GM20000 (cell line): Measurements from ENCODE around the gene HOXA13.

Experiments
- DNase-seq: peaks from one replicate; pipeline ENCODE4 v3.0.0; 2012; ENCODE audit warnings: low spot score
- TF ChIP-seq, protein P1 (sequence below): IDR thresholded peaks from 2 replicates; pipeline ENCODE4 v1.5.1; 2012; ENCODE audit warnings: mild to moderate bottlenecking, control low read depth; ENCODE audit errors: extremely low read depth, missing control alignments

Gene HOXA13

DNA sequence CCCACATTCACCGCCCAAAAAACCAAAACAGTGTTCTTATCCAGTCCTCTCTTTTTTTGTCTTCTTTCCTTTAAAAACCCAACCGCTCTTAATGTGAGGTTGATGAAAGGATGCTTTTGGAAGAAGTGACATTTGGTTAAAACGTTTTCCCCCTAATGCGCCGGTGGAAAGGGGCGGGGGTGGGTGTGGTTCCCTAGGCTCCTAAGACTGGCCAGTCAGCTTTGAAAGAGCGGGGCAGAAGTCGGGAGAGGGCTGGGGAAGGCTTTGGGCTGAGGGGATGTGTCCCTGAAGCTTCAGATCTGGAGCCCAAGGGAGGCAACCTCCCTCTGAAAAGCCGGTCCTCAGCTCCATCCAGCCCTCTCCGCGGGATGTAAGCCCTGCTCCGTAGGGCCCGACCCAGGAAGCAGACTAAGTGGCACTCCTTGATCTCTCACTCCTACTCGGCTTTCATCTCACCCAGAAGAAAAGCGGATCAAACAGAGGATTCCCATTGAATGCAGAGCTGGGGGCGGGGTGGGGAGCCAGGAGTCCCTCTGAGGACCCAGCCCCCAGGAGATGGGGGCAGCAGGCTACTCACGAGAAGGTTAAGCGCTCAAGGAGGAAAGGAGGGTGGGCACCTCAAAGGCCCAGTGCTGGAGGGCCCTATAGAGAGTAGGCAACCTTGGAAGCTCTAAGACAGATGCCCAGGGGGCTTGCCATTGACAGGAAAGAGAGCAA lies 40.3 kb upstream of the HOXA13 start:
- no peak for DNase-seq
- TF ChIP-seq, protein P1, sequence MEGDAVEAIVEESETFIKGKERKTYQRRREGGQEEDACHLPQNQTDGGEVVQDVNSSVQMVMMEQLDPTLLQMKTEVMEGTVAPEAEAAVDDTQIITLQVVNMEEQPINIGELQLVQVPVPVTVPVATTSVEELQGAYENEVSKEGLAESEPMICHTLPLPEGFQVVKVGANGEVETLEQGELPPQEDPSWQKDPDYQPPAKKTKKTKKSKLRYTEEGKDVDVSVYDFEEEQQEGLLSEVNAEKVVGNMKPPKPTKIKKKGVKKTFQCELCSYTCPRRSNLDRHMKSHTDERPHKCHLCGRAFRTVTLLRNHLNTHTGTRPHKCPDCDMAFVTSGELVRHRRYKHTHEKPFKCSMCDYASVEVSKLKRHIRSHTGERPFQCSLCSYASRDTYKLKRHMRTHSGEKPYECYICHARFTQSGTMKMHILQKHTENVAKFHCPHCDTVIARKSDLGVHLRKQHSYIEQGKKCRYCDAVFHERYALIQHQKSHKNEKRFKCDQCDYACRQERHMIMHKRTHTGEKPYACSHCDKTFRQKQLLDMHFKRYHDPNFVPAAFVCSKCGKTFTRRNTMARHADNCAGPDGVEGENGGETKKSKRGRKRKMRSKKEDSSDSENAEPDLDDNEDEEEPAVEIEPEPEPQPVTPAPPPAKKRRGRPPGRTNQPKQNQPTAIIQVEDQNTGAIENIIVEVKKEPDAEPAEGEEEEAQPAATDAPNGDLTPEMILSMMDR = no peak

DNA sequence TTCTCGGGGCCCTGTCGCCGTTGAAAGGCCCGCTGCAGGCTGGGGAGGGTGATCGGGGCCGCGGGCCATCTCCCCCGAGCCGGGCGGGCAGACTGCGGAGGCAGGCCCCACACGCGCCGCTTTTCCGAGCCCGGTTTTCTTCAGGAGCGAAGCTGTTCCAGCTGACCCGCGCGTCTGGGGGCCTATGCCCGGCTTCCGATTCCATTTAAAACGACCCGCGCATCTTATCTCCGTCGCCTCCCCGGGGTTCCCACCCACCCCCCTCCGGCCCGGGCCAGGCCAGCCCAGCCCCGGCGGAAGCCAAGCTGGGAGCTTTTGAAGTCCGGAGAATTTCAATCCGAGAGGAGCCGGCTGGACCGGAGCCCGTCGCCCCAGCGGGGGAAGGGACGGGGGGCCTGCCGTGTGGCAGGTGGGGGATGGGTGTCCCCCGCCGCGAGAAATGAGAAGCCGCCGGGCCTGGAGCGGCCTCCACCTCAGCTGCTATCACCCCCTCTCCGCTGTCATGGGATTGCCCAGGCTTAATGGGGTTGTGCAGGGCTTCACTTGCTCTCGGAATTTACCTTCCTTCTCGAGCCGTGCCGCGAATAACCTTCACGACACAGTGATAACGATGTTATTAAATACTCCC lies 39.6 kb upstream of the HOXA13 start:
- DNase-seq = no peak
- TF ChIP-seq, protein P1 = no peak

- DNase-seq = no peak
- TF ChIP-seq, protein P1 = no peak
Observed at GRCh38 chr7:27238979-27239386, 39.1 kb upstream of the HOXA13 start.

GRCh38 chr7:27237735-27238334 lies 37.9 kb upstream of the HOXA13 start:
- TF ChIP-seq, protein P1 = no peak
- no peak for DNase-seq

DNA sequence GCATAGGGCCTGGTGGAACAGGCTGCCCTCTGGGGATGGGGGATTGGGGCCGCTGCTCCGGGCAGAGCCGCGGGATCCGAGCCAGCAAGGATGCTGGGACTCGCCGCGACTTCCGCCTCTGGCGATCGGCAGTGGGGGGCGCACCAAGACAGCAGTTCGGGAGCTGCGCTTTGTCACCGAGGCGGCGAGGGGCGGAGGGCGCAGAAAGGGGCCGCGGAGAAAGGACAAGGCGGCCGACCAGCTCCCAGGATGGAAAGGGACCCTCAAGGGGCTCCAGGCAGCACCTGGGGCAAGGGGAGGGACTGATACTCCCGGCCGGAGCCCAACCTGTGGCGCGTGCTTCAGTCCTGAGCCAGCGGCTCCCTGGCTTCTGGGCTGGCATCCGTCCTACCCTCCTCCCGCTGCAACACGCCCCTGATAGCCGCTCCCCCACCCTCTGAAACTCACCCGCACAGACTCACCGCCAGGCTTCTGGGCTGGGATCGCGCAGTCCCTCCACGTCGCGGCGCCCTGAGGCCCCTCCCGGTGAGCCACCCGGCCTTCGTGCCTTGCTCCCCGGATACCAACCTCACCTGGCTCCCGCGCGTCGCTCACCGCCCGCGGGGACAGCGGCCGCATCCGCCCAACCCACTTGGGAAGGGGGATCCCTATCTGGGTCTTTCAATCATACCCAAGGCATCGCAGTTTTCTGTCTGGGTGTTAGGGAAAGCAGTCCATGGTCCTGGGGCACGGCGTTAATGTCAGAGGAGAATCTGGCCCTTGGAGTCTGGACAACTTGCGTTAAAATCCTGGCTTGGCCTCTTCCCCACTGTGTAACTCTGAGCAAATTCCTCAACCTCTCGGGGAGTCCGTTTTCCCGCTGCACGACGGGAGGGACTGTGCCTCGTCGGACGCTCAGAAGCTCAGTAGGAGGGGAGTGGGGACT lies 35.8 kb upstream of the HOXA13 start:
- no peak for DNase-seq
- TF ChIP-seq, protein P1 = no peak

GRCh38 chr7:27229448-27229847 lies 29.6 kb upstream of the HOXA13 start:
- no peak for DNase-seq
- TF ChIP-seq, protein P1 = no peak
